RKO (cell line): ENCODE measurements around the gene CSAD.

ENCODE experiments used
- DNase-seq: peaks from one replicate; pipeline ENCODE4 v3.0.0-alpha.2; 2016; ENCODE audit warnings: low spot score

The CSAD gene

DNA sequence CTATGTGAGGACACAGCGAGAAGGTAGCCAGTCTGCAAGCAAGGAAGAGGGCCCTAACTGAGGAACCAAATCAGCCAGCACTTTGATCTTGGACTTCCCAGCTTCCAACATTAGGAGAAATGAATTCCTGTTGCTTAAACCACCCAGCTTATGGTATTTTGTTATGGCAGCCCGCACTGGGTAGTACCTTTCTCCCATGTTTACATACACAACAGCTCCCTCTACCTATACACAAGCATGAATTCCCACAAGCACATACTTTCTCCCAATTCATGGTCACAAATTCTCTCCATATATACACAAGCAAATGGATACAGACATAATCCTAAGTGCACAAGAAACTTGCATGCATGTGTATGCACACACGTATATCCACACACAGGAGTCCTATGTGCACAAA, 19.0 kb upstream of the CSAD start:
- DNase-seq: no peak

- no peak for DNase-seq
These were observed 17.9 kb upstream of the CSAD start for GRCh38 chr12:53198486-53199110.

DNA sequence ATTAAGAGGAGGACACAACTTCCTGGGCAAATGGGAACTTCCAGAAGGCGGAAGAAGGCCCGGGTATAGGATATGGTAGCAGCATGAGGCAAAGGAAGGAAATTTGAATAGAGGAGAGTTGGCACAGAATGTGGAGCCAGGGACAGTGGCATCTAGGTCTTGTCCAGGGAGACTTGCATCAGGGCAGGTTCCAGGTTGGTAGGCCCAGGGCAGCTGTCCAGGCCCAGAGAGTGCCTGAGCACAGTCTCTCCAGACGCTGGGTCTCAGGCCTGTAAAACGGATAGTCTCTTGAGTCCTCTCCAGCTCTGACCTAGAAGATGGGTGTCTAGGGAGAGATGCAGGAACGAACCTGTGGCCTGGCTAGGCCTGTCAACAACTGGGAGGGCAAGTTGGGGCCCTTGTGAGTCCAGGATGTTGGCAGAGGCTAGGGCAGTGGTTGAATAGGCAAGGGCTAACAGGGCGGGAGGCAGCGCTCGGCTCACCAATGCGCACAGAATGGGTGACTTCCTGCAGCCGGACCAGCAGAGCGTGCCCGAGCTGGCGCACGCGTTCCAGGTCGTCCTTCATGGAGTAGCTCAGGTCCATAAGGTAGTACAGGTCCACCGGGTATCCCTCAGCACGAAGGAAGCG, 16.4 kb upstream of the CSAD start:
- no peak for DNase-seq

DNA sequence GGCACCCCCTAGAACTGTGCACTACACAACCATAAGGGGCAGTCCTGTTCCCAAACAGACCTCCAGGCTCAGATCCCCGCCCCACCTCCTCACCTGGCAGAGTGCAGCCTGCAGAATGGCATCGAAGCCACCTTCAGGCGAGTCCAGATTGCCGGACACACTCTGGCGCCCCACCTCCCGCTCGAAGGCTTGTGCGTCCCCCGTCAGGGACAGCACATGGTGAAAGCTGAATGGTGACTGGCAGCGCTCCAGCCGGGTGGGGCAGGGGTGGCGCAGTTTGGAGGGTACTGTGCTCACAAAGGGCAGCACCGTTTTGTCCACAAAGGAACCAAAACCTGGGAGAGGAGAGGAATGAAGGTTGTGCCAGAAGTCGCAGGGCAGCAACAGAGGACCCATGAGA, 15.8 kb upstream of the CSAD start:
- DNase-seq: no peak

- DNase-seq: no peak
These were observed 15.0 kb upstream of the CSAD start for GRCh38 chr12:53195516-53196420.

DNA sequence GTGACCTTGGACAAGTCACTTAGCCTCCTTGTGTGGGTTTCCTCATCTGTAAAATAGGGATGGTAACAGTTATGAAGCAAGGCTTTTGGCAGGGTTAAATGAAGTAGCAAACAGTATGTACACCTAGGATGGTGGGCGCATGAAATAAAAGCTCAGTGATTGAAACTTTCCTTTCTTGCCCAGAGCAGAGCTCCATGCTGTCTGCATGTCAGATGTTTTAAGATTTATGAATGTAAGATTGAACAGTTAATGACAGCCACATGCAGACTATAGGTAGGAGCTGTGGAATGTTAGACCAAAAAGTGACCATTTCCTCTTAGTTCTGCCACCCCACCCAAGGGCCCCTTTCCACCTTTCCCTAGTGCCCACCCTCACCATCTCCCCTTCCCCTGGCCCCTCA, 14.2 kb upstream of the CSAD start:
- DNase-seq: no peak

DNA sequence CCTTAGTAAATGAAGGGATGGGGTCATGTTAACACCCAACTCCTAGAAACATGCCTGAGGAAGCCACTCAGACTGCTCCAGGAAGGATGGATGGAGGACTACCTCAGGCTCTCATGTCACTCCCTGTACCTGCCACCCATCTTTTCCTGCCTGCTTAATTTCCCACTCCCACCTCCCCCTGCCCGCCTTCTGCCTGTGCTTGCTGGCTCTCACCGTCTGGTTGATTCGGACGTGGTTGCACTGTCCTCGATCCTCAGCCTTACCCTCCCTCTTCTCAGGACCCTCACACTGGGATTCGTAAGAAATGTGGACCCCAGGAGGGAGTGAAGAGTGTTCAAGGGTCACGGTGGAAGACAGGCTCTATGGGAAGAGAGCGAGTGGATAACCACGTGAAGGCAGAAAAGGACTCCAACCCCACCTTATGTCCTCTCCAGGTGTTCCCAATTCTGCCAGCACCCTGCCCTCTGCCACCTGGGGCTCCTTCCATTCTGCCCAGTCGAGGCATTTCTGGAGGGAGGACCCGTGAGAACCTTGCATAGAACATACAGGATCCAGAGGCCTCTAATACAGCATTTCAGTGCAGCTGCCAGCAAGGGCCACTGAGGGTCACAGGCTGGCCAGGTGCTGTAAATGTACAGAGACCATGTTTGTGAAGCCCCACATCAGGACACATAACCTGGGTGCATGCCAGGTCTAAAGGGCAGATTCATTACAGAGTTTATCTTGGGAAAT, 13.4 kb upstream of the CSAD start:
- no peak for DNase-seq

DNA sequence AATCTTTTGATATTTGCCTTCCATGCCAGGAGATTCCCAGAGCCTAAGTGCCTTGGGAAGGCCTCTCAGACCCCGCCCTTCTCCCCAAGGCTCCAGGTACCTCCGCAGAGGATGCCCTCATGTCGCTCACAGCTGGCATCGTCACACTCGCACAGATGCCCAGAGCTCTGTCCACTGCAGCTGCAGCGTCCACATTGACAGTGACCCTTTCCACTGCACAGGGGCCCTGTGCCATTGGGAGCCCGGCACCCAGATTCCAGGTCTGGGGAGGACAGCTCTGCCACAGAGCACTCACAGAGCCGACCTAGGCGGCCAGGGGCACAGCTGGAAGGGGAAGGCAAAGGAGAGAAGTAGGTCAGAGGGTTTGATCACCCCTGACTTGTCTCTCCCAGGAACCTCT, 12.3 kb upstream of the CSAD start:
- no peak for DNase-seq

DNA sequence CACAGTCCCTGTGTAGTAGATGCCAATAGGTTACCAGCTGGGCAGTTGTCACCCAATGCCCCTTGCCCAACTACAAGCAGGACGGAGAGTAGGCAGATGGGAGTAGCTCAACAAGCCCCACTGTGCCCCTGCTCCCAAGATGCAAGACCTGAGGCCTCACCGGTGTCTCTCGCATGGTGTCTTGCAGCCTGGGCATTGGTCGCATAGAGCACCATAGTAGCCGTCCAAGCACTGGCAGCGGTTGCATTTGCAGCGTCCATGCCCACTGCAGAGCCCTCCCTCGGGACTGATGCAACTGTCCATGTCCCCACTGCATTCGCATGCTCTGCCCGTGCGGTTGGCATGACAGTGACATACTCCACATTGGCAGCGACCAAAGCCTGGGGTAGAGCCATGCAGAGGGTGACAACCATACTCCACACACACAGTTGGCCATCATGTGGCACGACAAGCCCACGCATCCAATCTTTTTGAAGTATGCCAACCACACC, 11.9 kb upstream of the CSAD start:
- no peak for DNase-seq

DNA sequence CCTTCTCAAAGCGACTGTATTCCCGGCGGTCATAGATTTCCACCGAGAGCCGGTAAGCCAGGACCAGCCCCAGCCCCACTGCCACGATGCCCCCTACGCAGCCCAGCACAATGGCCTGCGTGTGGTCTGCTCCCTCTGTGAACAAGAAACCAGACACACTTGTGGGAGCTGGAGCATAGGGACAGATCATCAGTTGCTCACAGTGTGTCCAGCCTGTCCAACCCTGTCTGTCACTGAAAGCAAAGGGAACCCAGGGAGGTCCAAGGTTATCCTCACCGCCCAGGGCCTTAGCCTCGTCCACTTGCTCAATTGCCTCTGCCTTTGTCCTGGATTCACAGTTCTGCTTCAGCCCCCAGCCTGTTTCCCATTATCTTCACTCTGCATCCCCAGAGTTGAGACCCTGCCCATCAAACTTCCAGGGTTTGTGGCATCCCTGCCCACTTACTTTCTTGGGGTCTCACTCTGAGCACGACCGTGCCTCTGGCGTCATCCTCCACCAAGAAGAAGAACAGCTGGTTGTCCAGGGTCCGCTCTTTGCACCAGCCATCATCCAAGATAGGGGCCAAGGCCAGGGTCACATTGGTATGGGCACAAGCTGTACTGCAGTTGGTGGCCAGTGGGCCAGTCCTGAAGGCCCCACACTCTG, 11.3 kb upstream of the CSAD start:
- DNase-seq: no peak

GRCh38 chr12:53191096-53191884, 10.6 kb upstream of the CSAD start:
- no peak for DNase-seq

- DNase-seq: peak; percentile 53
These were observed 9.5 kb upstream of the CSAD start for GRCh38 chr12:53190108-53190729.

DNA sequence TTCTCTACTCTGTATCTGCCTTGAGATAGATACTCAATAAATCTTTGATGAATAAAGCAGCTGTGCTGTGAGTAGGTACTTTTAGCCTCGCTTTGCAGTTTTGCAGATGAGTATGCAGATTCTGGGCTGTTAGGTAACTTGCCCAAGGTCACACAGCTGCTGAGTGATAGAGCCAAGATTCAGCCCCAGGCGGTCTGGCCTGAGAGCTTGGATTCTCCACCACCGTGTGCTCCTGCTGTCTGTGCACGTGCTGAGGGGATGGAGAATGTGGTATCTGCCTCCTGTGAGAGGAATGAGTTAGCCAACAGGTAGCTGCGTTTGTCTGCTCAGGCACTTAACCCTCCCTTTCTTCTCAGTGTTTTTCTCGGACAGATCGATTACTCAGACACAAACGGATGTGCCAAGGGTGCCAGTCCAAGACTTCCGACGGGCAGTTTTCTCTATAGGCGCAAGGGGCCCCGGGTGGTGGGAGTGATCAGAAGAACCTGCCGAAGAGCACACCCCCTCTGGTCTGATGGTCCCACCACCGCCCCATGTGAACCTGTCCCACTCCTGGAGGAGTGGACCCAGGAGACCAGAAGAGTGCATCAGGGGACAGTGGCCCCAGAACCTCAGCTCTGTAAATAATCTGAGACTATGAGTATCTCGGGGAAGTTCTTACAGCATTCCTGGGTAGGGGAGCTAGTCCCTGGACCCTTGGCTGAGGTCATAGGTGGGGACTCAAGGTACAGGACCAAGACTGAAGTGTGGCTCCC, 6.6 kb upstream of the CSAD start:
- no peak for DNase-seq

DNA sequence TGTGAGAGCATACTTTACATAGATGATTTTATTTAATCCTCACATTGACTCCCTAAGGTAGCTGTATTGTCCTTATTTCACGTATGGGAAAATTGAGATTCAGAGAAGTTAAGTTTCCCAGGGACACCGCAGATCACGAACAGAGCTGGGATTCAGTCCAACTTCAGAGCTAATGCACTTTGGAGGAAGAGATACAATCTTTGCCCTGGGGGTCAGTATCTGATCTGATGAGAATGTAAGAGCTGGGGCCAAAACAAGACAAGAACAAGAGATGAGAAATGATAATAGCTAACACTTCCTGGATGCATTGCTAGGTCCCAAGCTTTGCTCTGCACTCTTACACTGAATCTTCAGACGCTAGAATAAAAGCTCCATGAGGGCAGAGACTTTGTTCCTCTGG, 6.0 kb upstream of the CSAD start:
- DNase-seq: no peak

- no peak for DNase-seq
These were observed 4.9 kb upstream of the CSAD start for GRCh38 chr12:53185582-53186153.

DNA sequence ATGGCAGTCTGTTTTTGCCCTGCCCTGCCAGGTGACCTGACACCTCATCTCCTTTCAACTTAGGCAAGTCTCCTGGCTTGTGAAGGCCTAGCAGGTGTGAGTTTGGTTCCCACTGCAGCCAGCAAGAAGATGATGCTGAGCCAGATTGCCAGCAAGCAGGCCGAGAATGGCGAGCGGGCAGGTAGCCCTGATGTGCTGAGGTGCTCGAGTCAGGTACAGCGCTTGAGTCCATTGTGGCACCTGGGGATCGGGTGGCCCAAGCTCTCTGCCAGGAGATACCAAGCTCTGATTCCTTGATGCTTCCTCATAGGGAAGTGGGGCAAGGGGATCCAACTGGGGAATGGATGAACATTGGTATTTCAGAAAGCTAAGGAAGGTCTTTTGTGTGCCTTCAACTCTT, 4.1 kb upstream of the CSAD start:
- no peak for DNase-seq

- DNase-seq: peak; percentile 38
These were observed 2.2 kb upstream of the CSAD start for GRCh38 chr12:53182903-53183302.

- peak; percentile 30 for DNase-seq
These were observed 1.2 kb upstream of the CSAD start for GRCh38 chr12:53181935-53182334.

DNA sequence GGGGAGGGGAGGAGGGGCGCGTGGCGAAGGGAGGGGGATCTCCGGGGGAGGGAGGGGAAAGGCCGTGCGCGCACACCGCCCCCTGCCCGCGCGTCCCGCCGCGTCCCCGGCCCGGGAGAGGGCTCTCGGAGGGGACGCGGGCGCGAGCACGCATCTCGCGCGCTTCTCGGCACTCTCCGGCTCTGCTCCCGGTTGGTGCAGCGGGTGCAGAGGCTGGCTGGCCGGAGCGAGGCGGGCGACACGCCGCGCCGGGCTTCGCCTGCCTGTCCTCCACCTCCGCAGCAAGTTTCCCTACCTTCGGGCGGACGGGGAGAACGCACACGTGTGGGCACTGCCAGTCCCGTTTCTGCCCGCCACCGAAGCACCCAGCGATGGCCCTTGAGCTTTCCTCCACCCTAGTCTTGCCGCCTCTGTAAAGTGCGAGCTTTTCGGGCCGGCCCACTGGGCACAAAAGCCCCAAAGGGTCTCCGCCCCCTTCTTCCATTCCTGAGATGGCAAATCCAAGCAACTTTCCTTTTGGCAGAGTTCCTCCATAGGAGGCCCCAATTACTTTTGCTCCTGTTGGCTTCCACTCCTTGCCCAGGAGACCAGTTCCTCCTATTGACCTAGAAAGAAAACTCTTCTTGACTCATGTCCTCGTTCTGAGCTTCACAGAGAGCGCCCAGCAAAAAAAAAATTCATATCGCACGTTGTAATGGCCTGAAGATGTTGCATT, 363 bp upstream of the CSAD start:
- peak; percentile 76 for DNase-seq
